NT2/D1 (cell line): ENCODE results near the gene SFRP2.

Source experiments
- DNase-seq: peaks from one replicate; pipeline ENCODE4 v3.0.0-alpha.2; 2011; ENCODE audit warnings: low read depth, low spot score
- H3K27me3 ChIP-seq: 2 replicates; pipeline ENCODE4 v1.6.0; 2011; ENCODE audit warnings: mild to moderate bottlenecking; ENCODE audit not compliant: insufficient read length, insufficient read depth
- H3K36me3 ChIP-seq: 2 replicates; pipeline ENCODE4 v1.6.1; 2011; ENCODE audit warnings: mild to moderate bottlenecking, low read length, mixed read lengths; ENCODE audit not compliant: insufficient read depth, insufficient read length
- H3K4me1 ChIP-seq: 2 replicates; pipeline ENCODE4 v1.5.1; 2011; ENCODE audit not compliant: insufficient read depth, insufficient read length
- H3K4me3 ChIP-seq: 2 replicates; pipeline ENCODE4 v1.5.1; 2011; ENCODE audit warnings: low read depth; ENCODE audit not compliant: insufficient read length
- H3K9ac ChIP-seq: 2 replicates; pipeline ENCODE4 v1.6.0; 2011; ENCODE audit warnings: low read depth; ENCODE audit not compliant: insufficient read length
- H3K9me3 ChIP-seq: 2 replicates; pipeline ENCODE4 v1.5.1; 2011; ENCODE audit warnings: mild to moderate bottlenecking, low read length; ENCODE audit not compliant: insufficient read depth
- SUZ12 ChIP-seq: IDR thresholded peaks from 2 replicates; pipeline ENCODE4 v1.6.1; 2011; ENCODE audit not compliant: insufficient read length, insufficient read depth; ENCODE audit errors: extremely low read depth
- YY1 ChIP-seq: IDR thresholded peaks from 2 replicates; pipeline ENCODE4 v1.6.1; 2011; ENCODE audit not compliant: insufficient read length, insufficient read depth
- ZNF274 ChIP-seq: IDR thresholded peaks from 2 replicates; pipeline ENCODE4 v1.6.1; 2011; ENCODE audit warnings: mild to moderate bottlenecking, low read depth, low read length

SFRP2 gene

GRCh38 chr4:153825126-153825525 is 36.2 kb upstream of the SFRP2 start:
- no peaks in the 10 kb centered on the region for H3K9me3 ChIP-seq

GRCh38 chr4:153824501-153824900 is 35.6 kb upstream of the SFRP2 start:
- no peaks in the 10 kb centered on the region for H3K4me1 ChIP-seq
- H3K36me3 ChIP-seq, result no peaks in the 10 kb centered on the region
- no peak overlapping the region for H3K4me3 ChIP-seq
- TF ChIP-seq ZNF274 (no peak), SUZ12 (no peak), YY1 (no peak)
- H3K9ac ChIP-seq, result no peak overlapping the region
- H3K9me3 ChIP-seq, result no peaks in the 10 kb centered on the region
- no peaks in the 10 kb centered on the region for H3K27me3 ChIP-seq
- DNase-seq, result no peak

More at GRCh38 chr4:153825126-153825525, 36.2 kb upstream of the SFRP2 start:
- DNase-seq, result no peak
- no peaks in the 10 kb centered on the region for H3K36me3 ChIP-seq
- H3K4me3 ChIP-seq, result no peak overlapping the region
- H3K27me3 ChIP-seq, result no peaks in the 10 kb centered on the region
- no peaks in the 10 kb centered on the region for H3K4me1 ChIP-seq
- no peak overlapping the region for H3K9ac ChIP-seq
- TF ChIP-seq YY1, result no peak
- TF ChIP-seq SUZ12, result no peak
- no peak for TF ChIP-seq ZNF274

GRCh38 chr4:153823483-153823882 is 34.6 kb upstream of the SFRP2 start:
- H3K9me3 ChIP-seq, result no peaks in the 10 kb centered on the region
- no peak for DNase-seq
- H3K4me3 ChIP-seq, result no peak overlapping the region

GRCh38 chr4:153822316-153822715 is 33.4 kb upstream of the SFRP2 start:
- no peak for DNase-seq
- H3K36me3 ChIP-seq, result no peaks in the 10 kb centered on the region
- no peak overlapping the region for H3K4me3 ChIP-seq
- no peaks in the 10 kb centered on the region for H3K9me3 ChIP-seq
- H3K9ac ChIP-seq, result no peak overlapping the region
- H3K4me1 ChIP-seq, result no peaks in the 10 kb centered on the region
- H3K27me3 ChIP-seq, result no peaks in the 10 kb centered on the region
- TF ChIP-seq SUZ12 (no peak), YY1 (no peak), ZNF274 (no peak)

More at GRCh38 chr4:153823483-153823882, 34.6 kb upstream of the SFRP2 start:
- Histone ChIP-seq H3K36me3 (no peaks in the 10 kb centered on the region), H3K9ac (no peak overlapping the region), H3K27me3 (no peaks in the 10 kb centered on the region), H3K4me1 (no peaks in the 10 kb centered on the region)
- no peak for TF ChIP-seq SUZ12
- no peak for TF ChIP-seq ZNF274
- TF ChIP-seq YY1, result no peak

GRCh38 chr4:153817466-153817865 is 28.6 kb upstream of the SFRP2 start:
- no peak for DNase-seq
- Histone ChIP-seq H3K9me3 (peaks cover 8% of the 10 kb centered on the region; the same call in 1 of the 2 replicates), H3K27me3 (no peaks in the 10 kb centered on the region), H3K4me1 (no peaks in the 10 kb centered on the region), H3K36me3 (no peaks in the 10 kb centered on the region), H3K9ac (no peak overlapping the region), H3K4me3 (no peak overlapping the region)
- TF ChIP-seq YY1, result no peak
- no peak for TF ChIP-seq SUZ12
- no peak for TF ChIP-seq ZNF274

GRCh38 chr4:153816542-153816941 is 27.7 kb upstream of the SFRP2 start:
- no peak overlapping the region for H3K4me3 ChIP-seq
- H3K9me3 ChIP-seq, result peaks cover 8% of the 10 kb centered on the region; the same call in 1 of the 2 replicates
- DNase-seq, result peak; percentile 59
- H3K36me3 ChIP-seq, result no peaks in the 10 kb centered on the region
- no peaks in the 10 kb centered on the region for H3K27me3 ChIP-seq
- TF ChIP-seq YY1, result no peak
- no peaks in the 10 kb centered on the region for H3K4me1 ChIP-seq
- H3K9ac ChIP-seq, result no peak overlapping the region

- Histone ChIP-seq H3K9me3 (peaks cover 8% of the 10 kb centered on the region; the same call in 1 of the 2 replicates), H3K4me1 (no peaks in the 10 kb centered on the region), H3K27me3 (no peaks in the 10 kb centered on the region), H3K36me3 (no peaks in the 10 kb centered on the region), H3K4me3 (no peak overlapping the region), H3K9ac (no peak overlapping the region)
- TF ChIP-seq SUZ12, result no peak
- no peak for TF ChIP-seq YY1
- no peak for TF ChIP-seq ZNF274
- DNase-seq, result no peak
Observed at GRCh38 chr4:153814789-153815188, 25.9 kb upstream of the SFRP2 start.
